Spinal cord (tissue), 10 donors: ENCODE results near the gene ELAVL1. TPM values are rescaled to one million over a fixed set of nuclear protein-coding genes. Genes with fewer than 3 reads are reported as not detected.

Experiments
- DNase-seq, 6 donors: peaks; one replicate each; pipeline versions ENCODE4 v3.0.0 to v3.0.0-alpha.2; 2013 to 2015; ENCODE audit warnings: low spot score in 6 of 6, low read depth in 4 of 6
- H3K27ac ChIP-seq: one replicate; pipeline ENCODE4 v1.5.1; 2013; ENCODE audit warnings: low read depth, low read length, control low read depth
- H3K27me3 ChIP-seq: one replicate; pipeline ENCODE4 v1.6.1; 2013; ENCODE audit warnings: low read length; ENCODE audit not compliant: control insufficient read depth, insufficient read depth
- H3K36me3 ChIP-seq: one replicate; pipeline ENCODE4 v1.6.1; 2013; ENCODE audit warnings: low read length; ENCODE audit not compliant: control insufficient read depth, insufficient read depth
- H3K4me1 ChIP-seq: one replicate; pipeline ENCODE4 v1.6.1; 2013; ENCODE audit warnings: low read length; ENCODE audit not compliant: control insufficient read depth, insufficient read depth
- H3K4me3 ChIP-seq: one replicate; pipeline ENCODE4 v1.5.1; 2013; ENCODE audit warnings: low read depth, low read length, control low read depth
- H3K9me3 ChIP-seq: one replicate; pipeline ENCODE4 v1.6.1; 2013; ENCODE audit warnings: low read length; ENCODE audit not compliant: control insufficient read depth, insufficient read depth
- whole genome bisulfite sequencing: methylation state at CpG from one replicate; pipeline ENCODE4 v1.1.5; 2013; ENCODE audit warnings: missing lambda C conversion rate; ENCODE audit not compliant: insufficient coverage; 5-methylcytosine and 5-hydroxymethylcytosine counted together
- polyA plus RNA-seq, 2 donors: library from polyadenylated mRNA; unstranded; fragments of 120-200 nt; gene quantifications; one replicate each; pipeline ENCODE4 v1.2.1, GENCODE V29; 2013; ENCODE audit not compliant: insufficient read length in 2 of 2
- total RNA-seq, 2 donors: library from RNA; depleted of rRNA in 1 of 2; stranded (reverse); fragments of 120-200 nt in 1 of 2; fragments of >200 nt in 1 of 2; gene quantifications; one replicate each; pipeline versions ENCODE4 v1.2.3 to v1.2.4, GENCODE V29; 2013 to 2014
- donor health status: healthy.

ELAVL1 gene
- total and polyA plus RNA-seq, 4 donors, result 27.2 to 62.9 (median 54.8) TPM

GRCh38 chr19:7916103-7916954, 89.1 kb downstream of the ELAVL1 start:
- Histone ChIP-seq H3K36me3 (peaks cover 40% of the 10 kb centered on the region), H3K4me3 (no peak overlapping the region), H3K27me3 (peaks cover 47% of the 10 kb centered on the region), H3K27ac (no peak overlapping the region), H3K4me1 (peaks cover 43% of the 10 kb centered on the region), H3K9me3 (no peaks in the 10 kb centered on the region)
- WGBS, result under 1% methylated on average over 104 of the region's 104 CpGs
- no peak for DNase-seq

- peaks cover 46% of the 10 kb centered on the region for H3K36me3 ChIP-seq
- DNase-seq, result no peak
- no peak overlapping the region for H3K27ac ChIP-seq
- H3K4me3 ChIP-seq, result no peak overlapping the region
- no peaks in the 10 kb centered on the region for H3K9me3 ChIP-seq
- 58% methylated on average over 21 of the region's 24 CpGs for WGBS
- peaks cover 47% of the 10 kb centered on the region for H3K27me3 ChIP-seq
- peaks cover 36% of the 10 kb centered on the region for H3K4me1 ChIP-seq
Measured at GRCh38 chr19:7915250-7916102, 90.0 kb downstream of the ELAVL1 start.

GRCh38 chr19:7914598-7915045, 90.8 kb downstream of the ELAVL1 start, which contains the start of gene TGFBR3L:
TGFBR3L (plus strand) TSS chr19:7914830.
- Histone ChIP-seq H3K27ac (no peak within 1 kb of the TSS), H3K27me3 (peaks cover 44% of the 10 kb centered on the region), H3K9me3 (no peaks in the 10 kb centered on the region), H3K36me3 (peaks cover 54% of the 10 kb centered on the region), H3K4me1 (peaks cover 31% of the 10 kb centered on the region), H3K4me3 (no peak within 1 kb of the TSS)
- WGBS, result 75% methylated on average over 9 of the region's 12 CpGs
- DNase-seq, result no peak

- WGBS, result no CpG with 5 or more reads among the region's 12 CpGs
- H3K4me3 ChIP-seq, result no peak overlapping the region
- H3K27ac ChIP-seq, result no peak overlapping the region
- peaks cover 60% of the 10 kb centered on the region for H3K36me3 ChIP-seq
- peaks cover 39% of the 10 kb centered on the region for H3K27me3 ChIP-seq
- H3K4me1 ChIP-seq, result peaks cover 26% of the 10 kb centered on the region
- no peaks in the 10 kb centered on the region for H3K9me3 ChIP-seq
- DNase-seq, result no peak
Measured at GRCh38 chr19:7914099-7914498, 91.3 kb downstream of the ELAVL1 start.

- 91% methylated on average over 7 of the region's 10 CpGs for WGBS
- Histone ChIP-seq H3K4me3 (no peak overlapping the region), H3K36me3 (peaks cover 64% of the 10 kb centered on the region), H3K27ac (no peak overlapping the region), H3K9me3 (no peaks in the 10 kb centered on the region), H3K4me1 (peaks cover 21% of the 10 kb centered on the region), H3K27me3 (peaks cover 34% of the 10 kb centered on the region)
- DNase-seq, result no peak
Measured at GRCh38 chr19:7913652-7914051, 91.8 kb downstream of the ELAVL1 start.

GRCh38 chr19:7912697-7913564, 92.5 kb downstream of the ELAVL1 start:
- Histone ChIP-seq H3K27me3 (peaks cover 28% of the 10 kb centered on the region), H3K9me3 (no peaks in the 10 kb centered on the region), H3K36me3 (peaks cover 71% of the 10 kb centered on the region), H3K4me3 (no peak overlapping the region), H3K27ac (no peak overlapping the region), H3K4me1 (peaks cover 17% of the 10 kb centered on the region)
- WGBS, result 92% methylated on average over 30 of the region's 39 CpGs
- DNase-seq, result no peak

- Histone ChIP-seq H3K9me3 (no peaks in the 10 kb centered on the region), H3K4me3 (no peak overlapping the region), H3K27ac (no peak overlapping the region), H3K36me3 (peaks cover 79% of the 10 kb centered on the region), H3K27me3 (peaks cover 23% of the 10 kb centered on the region), H3K4me1 (peaks cover 17% of the 10 kb centered on the region)
- WGBS, result 92% methylated on average over 26 of the region's 31 CpGs
- no peak for DNase-seq
Measured at GRCh38 chr19:7912144-7912696, 93.2 kb downstream of the ELAVL1 start.

- Histone ChIP-seq H3K27me3 (peaks cover 19% of the 10 kb centered on the region), H3K36me3 (peaks cover 83% of the 10 kb centered on the region), H3K27ac (no peak overlapping the region), H3K4me3 (no peak overlapping the region), H3K9me3 (no peaks in the 10 kb centered on the region), H3K4me1 (peaks cover 16% of the 10 kb centered on the region)
- DNase-seq, result no peak
- 91% methylated on average over 16 of the region's 18 CpGs for WGBS
Measured at GRCh38 chr19:7911508-7912143, 93.8 kb downstream of the ELAVL1 start.
